ENCODE data around the gene SLC6A18.

Gene SLC6A18, protein sequence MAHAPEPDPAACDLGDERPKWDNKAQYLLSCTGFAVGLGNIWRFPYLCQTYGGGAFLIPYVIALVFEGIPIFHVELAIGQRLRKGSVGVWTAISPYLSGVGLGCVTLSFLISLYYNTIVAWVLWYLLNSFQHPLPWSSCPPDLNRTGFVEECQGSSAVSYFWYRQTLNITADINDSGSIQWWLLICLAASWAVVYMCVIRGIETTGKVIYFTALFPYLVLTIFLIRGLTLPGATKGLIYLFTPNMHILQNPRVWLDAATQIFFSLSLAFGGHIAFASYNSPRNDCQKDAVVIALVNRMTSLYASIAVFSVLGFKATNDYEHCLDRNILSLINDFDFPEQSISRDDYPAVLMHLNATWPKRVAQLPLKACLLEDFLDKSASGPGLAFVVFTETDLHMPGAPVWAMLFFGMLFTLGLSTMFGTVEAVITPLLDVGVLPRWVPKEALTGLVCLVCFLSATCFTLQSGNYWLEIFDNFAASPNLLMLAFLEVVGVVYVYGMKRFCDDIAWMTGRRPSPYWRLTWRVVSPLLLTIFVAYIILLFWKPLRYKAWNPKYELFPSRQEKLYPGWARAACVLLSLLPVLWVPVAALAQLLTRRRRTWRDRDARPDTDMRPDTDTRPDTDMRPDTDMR

DNA sequence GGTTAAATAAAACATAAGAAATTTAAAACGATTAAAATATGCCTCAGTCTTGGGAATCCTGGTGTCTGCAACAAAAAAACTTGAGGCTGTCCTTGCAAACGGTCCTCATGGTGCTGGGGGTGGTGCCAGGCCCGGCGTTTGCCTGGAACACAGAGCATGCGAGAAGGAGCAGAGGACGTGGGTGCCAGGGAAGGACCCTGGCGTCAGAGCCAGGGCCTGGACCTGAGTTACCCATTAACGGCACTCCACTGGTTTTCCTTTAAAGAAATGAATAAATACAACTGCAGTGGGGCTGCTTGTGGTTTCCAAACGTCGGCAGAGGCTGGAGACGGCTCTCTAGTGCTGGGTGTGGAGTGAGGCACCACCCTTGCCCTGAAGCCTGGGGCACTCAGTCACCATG, at the start of gene SLC6A18:
SLC6A18 (plus strand) TSS at position 301 of the 400 bp plus-strand sequence; CDS start at position 398, 97 bp downstream.
- TF ChIP-seq CTCF (IDR thresholded peaks at IDR 0.05; ENCODE audit: low read depth, low read length, missing control alignments): no peak
- H3K4me3 ChIP-seq (ENCODE audit: low read depth, low read length): no peak within 1 kb of the TSS
- no peak for DNase-seq (ENCODE audit: low read depth)

GRCh38 chr5:1175801-1176472, 49.2 kb upstream of the SLC6A18 start:
- no peak for TF ChIP-seq CTCF (IDR thresholded peaks at IDR 0.05; ENCODE audit: low read depth, low read length, missing control alignments)
- no peak overlapping the region for H3K4me3 ChIP-seq (ENCODE audit: low read depth, low read length)
- no peak for DNase-seq (ENCODE audit: low read depth)

DNA sequence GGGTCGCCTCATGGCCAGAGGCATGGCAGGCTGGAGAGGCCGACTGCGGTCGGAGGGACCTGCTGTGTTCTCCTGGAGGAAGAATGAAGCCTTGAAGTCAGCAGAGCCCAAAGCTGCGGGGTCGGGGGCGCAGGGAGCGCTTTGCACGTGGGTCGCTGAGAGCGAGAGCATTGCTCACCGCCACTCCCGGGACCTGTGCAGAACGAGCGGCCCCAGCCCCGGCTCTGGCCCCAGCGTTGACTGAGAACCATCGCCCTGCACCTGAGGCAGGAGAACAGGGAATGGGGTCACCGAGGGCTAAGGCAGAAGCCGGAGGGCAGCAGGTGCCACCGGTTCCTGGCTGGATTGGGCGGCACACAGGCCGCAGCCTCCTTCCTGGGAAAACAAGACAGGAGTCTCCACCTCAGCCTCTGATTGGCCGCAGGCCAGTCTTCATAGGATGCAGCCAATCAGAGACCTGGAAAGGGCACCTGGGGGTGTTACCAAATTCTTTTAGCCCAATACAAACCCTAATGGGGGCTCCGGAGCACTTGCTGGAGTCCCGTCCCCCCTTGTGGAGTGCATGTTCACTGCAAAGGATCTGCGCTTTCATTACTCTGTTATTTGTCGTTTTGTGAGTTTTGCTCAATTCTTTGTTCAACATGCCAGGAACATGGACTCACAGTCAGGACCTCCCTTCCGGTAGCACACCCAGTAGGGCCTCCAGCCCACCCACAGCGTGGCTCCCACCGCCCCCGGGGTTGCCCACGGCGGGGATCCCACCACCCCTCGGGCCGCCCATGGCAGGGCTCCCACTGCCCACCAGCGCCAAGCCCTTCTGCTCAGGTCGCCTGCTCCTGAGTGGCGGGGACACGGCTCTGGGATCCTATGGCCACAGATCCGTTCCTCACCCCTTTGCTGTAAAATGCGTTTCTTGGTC, 48.4 kb upstream of the SLC6A18 start:
- no peak for TF ChIP-seq CTCF (IDR thresholded peaks at IDR 0.05; ENCODE audit: low read depth, low read length, missing control alignments)
- DNase-seq (ENCODE audit: low read depth): no peak
- H3K4me3 ChIP-seq (ENCODE audit: low read depth, low read length): no peak overlapping the region

DNA sequence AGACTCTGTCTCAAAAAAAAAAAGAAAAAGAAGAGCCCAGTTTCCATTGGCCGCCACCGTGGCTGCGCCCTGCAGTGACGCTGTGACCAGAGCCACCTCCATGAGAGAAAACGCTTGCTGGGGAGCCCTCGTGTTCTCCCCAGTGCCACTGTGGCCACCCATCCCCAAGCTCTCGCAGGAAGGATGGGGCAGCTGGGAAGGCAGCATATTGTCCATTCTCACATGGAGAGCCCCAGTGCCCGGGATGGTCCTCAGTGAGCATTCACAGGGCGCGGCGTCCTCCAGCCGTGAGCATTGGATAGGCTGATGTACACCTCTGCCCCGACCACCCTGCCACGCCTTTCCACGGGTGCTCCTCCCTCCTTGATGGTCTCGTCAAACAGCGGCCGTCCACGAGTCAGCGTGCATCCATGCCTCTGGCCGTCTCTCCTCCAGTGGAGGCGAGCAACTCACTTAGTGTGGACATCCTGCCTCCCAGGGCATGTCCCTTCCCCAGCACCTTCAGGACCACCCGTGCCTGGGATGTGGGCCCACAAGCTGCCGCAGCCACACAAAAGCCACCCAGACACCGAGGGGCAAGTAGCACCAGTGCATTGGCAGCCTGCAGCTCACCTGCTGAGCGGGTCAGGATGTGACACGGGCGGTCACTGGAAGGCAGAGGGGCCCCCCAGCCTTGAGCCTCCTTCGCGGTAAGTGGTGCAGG, 47.2 kb upstream of the SLC6A18 start:
- no peak overlapping the region for H3K4me3 ChIP-seq (ENCODE audit: low read depth, low read length)
- no peak for TF ChIP-seq CTCF (IDR thresholded peaks at IDR 0.05; ENCODE audit: low read depth, low read length, missing control alignments)
- no peak for DNase-seq (ENCODE audit: low read depth)

DNA sequence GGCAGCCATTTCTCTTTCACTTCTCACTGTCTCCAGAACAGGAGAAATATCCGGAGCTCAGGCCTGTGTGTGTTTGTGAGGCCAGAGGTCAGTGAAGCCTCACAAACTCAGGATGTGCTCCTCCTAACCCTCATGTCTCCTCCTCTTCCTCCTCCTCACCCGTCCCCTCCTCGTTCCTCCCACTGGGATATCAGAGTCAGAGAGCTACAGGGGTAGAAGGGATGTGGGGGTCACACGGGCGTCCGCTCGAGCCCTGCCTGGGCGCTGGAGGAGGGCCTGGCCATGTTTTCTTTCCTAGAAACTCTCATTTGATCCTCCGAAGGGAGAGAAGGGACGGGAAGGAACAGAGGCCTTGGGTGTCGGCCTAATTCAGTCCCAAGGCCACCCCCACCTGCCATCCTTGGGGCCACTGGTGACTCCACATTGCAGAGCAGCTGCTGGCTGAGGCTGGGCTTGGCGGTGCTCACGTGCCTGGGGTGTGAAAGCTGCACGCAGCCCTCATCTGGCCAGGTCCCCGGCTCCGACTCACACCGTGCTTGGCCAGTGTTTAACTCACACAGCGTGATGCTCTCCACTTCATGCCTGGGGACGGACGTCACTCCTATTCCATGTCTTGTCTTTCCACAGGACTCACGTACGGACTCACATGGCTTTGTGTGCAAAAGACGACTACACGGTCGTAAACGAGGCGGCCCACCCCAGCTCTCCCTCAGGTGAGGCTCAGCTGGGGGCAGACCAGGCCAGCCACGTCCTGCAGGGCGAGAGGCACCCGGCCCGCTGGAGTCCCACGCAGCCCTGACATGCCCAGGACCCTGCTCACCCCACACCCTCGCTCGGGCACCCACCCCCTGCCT, 46.4 kb upstream of the SLC6A18 start:
- H3K4me3 ChIP-seq (ENCODE audit: low read depth, low read length): no peak overlapping the region
- no peak for TF ChIP-seq CTCF (IDR thresholded peaks at IDR 0.05; ENCODE audit: low read depth, low read length, missing control alignments)
- no peak for DNase-seq (ENCODE audit: low read depth)

All from GM12864 (cell line).